Measurements from ENCODE around the gene UGT2B11.
"Not testable (repeated sequence)": the region's sequence is repeated elsewhere in the genome, so short reads cannot be mapped to it uniquely, and the experiment has no call there.

The UGT2B11 gene

GRCh38 chr4:69224891-69225290, 10.3 kb upstream of the UGT2B11 start:
- TF ChIP-seq CTCF (IDR thresholded peaks at IDR 0.05; ENCODE audit: low read depth, low read length): no peak
- no peaks in the 10 kb centered on the region for H3K36me3 ChIP-seq
- no peak overlapping the region for H3K4me3 ChIP-seq (ENCODE audit: low read depth, low read length)
- H3K9me3 ChIP-seq: no peaks in the 10 kb centered on the region
- H3K4me1 ChIP-seq: no peaks in the 10 kb centered on the region
- H3K27me3 ChIP-seq: no peaks in the 10 kb centered on the region
- DNase-seq: no peak

- not testable (repeated sequence) for H3K4me1 ChIP-seq; H3K36me3 ChIP-seq; H3K27me3 ChIP-seq; H3K4me3 ChIP-seq (ENCODE audit: low read depth, low read length); DNase-seq; H3K9me3 ChIP-seq
These were observed 8.7 kb upstream of the UGT2B11 start for GRCh38 chr4:69223277-69223676.

DNA sequence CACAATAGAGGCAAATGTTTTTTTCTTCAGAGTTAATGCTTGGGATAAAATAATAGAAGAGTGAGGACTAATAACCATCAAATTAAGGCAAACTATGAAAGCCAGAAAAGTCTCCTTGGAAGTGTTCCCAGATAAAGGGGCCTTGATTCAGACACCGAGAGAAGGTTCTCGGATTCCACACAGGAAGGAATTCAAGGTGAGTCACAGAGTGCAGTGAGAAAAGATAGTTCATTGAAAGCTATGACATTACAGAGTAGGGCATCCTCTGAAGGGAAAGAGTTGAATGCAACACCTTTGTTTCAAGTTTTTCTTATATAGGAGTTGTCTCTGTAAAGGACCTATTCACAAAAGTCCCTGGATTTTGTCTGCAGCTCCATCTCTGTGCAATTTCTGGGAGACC, 3.9 kb upstream of the UGT2B11 start:
- not testable (repeated sequence) for DNase-seq; H3K27me3 ChIP-seq; H3K4me1 ChIP-seq; H3K36me3 ChIP-seq; H3K9me3 ChIP-seq; H3K4me3 ChIP-seq (ENCODE audit: low read depth, low read length)

DNA sequence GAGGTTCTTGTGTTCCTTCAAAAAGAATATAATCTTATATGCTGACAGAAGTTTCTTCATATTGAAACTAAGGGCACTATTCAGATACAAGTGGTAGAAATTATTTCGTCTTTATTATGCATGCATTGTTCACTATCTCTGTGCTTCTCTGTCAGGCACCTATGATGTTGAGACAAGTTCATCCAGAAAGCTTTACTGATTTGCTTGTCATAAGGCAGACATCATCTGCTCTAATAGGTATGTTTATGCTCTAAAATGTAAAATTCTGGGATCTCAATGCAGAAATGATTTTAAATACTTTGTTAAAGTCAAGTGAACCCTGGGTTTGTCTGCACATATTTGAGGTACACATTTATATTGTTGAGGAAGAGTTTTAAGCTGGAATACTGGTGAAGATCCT, 3.6 kb downstream of the UGT2B11 start:
- no peak for DNase-seq
- no peaks in the 10 kb centered on the region for H3K27me3 ChIP-seq
- H3K9me3 ChIP-seq: no peaks in the 10 kb centered on the region
- no peaks in the 10 kb centered on the region for H3K36me3 ChIP-seq
- no peak overlapping the region for H3K4me3 ChIP-seq (ENCODE audit: low read depth, low read length)
- H3K4me1 ChIP-seq: no peaks in the 10 kb centered on the region
- TF ChIP-seq CTCF (IDR thresholded peaks at IDR 0.05; ENCODE audit: low read depth, low read length): no peak

- not testable (repeated sequence) for DNase-seq; H3K4me3 ChIP-seq (ENCODE audit: low read depth, low read length); H3K36me3 ChIP-seq; H3K27me3 ChIP-seq; H3K4me1 ChIP-seq; H3K9me3 ChIP-seq
These were observed 16.0 kb downstream of the UGT2B11 start for GRCh38 chr4:69198506-69198905.

DNA sequence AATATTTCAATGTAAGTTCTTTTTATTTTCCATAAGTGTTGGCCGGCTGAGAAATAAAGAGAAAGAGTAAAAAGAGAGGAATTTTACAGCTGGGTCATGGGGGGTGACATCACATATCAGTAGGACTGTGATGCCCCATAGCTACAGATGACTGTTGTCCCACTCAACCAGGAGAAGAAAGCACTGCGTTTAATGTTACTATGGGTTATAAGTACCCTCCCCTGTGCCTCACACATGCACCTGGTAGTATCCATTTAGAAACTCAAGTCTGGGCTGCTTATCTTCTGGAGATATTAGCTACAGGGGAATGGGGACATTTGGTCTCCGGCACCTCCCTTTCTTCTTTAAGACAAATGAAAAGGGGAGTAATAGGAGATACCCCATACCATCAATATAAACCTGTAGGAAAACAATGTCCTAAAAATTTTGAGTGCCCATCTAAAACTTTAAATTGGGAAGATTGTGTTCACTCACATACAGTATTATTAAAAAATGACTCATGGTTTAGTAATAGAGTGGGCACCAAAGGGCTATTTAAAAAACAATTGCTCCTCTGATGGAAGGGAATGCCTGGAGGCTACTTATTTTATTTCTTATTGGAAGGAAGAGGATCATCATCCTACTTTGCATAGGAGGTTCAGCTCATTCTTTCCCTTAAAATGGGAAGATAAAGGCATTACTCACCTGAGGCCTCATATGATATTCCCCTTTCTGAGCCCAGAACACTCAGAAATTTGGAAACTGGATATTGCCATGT, 18.2 kb downstream of the UGT2B11 start:
- no peak overlapping the region for H3K4me3 ChIP-seq (ENCODE audit: low read depth, low read length)
- no peaks in the 10 kb centered on the region for H3K4me1 ChIP-seq
- DNase-seq: no peak
- no peak for TF ChIP-seq CTCF (IDR thresholded peaks at IDR 0.05; ENCODE audit: low read depth, low read length)
- H3K27me3 ChIP-seq: no peaks in the 10 kb centered on the region
- no peaks in the 10 kb centered on the region for H3K9me3 ChIP-seq
- H3K36me3 ChIP-seq: no peaks in the 10 kb centered on the region

DNA sequence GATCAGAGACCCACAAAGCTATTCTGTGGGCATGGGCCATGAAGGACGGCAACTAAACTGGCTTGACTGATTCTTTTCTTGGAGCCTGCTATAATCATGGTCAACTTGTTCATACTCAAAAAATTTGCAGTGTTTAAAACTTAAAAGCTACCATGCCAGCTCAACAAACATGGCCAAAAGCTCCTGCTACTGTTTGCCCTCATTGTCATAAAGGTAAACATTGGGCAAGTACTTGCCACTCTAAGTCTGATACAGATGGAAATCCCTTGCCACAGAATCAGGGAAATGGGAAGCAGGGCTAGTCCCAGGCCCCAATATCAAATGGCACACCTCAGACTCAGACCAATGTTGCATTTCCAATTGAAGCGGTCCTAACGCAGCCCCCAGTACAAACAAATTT, 20.4 kb downstream of the UGT2B11 start:
- no peak for TF ChIP-seq CTCF (IDR thresholded peaks at IDR 0.05; ENCODE audit: low read depth, low read length)
- no peaks in the 10 kb centered on the region for H3K36me3 ChIP-seq
- no peak overlapping the region for H3K4me3 ChIP-seq (ENCODE audit: low read depth, low read length)
- no peak for DNase-seq
- H3K27me3 ChIP-seq: no peaks in the 10 kb centered on the region
- no peaks in the 10 kb centered on the region for H3K9me3 ChIP-seq
- no peaks in the 10 kb centered on the region for H3K4me1 ChIP-seq

DNA sequence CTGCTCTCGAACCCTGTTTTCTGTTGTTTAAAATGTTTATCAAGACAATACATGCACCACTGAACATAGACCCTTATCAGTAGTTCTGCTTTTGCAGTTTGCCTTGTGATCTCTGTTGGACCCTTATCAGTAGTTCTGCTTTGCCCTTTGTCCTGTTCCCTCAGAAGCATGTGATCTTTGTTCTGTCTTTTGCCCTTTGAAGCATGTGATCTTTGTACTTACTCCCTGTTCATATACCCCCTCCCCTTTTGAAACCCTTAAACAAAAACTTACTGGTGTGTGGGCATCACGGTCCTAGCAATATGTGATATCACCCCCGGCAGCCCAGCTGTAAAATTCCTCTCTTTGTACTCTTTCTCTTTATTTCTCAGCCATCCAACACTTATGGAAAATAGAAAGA, 22.6 kb downstream of the UGT2B11 start:
- not testable (repeated sequence) for H3K27me3 ChIP-seq; DNase-seq; H3K4me3 ChIP-seq (ENCODE audit: low read depth, low read length); H3K9me3 ChIP-seq; H3K36me3 ChIP-seq; H3K4me1 ChIP-seq

DNA sequence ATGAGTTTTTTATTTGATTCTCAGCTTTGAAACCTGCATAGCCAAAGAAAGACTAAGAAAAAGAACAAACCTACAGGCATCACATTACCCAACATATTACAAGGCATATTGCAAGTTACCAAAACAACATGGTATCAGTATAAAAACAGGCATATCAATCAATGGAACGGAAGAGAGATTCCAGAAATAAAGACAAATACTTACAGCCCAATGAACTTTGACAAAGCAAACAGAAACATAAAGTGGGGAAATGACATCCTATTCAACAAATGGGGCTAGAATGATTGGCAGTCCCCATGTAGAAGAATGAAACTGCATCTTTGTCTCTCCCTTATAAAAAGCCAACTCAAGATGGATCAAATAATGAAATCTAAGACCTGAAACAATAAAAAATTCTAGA, 23.9 kb downstream of the UGT2B11 start:
- not testable (repeated sequence) for H3K4me3 ChIP-seq (ENCODE audit: low read depth, low read length); DNase-seq; H3K9me3 ChIP-seq; H3K4me1 ChIP-seq; H3K27me3 ChIP-seq; H3K36me3 ChIP-seq

DNA sequence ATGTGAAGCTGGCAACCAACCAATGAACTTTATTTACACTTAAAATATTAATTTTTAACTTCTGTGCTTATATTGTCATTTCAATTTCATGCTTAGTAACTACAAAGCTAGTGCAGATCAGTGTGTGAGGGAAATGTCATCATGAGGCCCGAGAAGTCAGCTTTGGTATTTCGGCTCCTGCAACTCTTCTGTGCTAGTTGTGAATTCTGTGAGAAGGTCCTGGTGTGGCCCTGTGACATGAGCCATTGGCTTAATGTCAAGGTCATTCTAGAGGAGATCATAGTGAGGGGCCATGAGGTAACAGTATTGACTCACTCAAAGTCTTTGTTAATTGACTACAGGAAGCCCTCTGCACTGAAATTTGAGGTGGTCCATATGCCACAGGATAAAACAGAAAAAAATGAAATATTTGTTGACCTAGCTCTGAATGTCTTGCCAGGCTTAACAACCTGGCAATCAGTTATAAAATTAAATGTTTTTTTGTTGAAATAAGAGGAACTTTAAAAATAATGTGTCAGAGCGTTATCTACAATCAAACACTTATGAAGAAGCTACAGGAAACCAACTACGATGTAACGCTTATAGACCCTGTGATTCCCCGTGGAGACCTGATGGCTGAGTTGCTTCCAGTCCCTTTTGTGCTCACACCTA, 32.9 kb downstream of the UGT2B11 start:
- H3K36me3 ChIP-seq; H3K27me3 ChIP-seq; H3K4me3 ChIP-seq (ENCODE audit: low read depth, low read length); H3K9me3 ChIP-seq; DNase-seq; H3K4me1 ChIP-seq: not testable (repeated sequence)

DNA sequence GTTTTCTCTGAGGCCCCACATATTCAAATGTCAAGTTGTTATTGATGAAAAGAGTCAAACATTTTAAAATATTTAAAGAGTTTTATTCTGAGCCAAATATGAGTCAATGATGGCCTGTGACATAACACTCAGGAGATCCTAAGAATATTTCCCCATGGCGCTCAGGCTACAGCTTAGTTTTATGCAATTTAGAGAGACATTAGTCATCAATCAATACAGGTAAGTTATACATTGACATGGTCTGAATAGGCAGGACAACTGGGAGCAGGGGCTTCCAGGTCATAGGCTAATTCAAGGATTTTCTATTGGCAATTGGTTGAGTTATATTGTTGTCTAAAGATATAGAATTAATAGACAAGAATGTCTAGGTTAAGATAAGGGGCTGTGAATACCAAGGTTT, 34.7 kb downstream of the UGT2B11 start:
- H3K4me3 ChIP-seq (ENCODE audit: low read depth, low read length); H3K4me1 ChIP-seq; H3K9me3 ChIP-seq; DNase-seq; H3K36me3 ChIP-seq; H3K27me3 ChIP-seq: not testable (repeated sequence)

GRCh38 chr4:69178751-69179205, 35.8 kb downstream of the UGT2B11 start:
- not testable (repeated sequence) for H3K9me3 ChIP-seq; DNase-seq; H3K4me1 ChIP-seq; H3K36me3 ChIP-seq; H3K27me3 ChIP-seq; H3K4me3 ChIP-seq (ENCODE audit: low read depth, low read length)
